GM12801 (cell line): Measurements from ENCODE around the gene CHN1.

Source experiments
- CTCF ChIP-seq: IDR thresholded peaks from one replicate; pipeline ENCODE4 v1.5.1; 2011; ENCODE audit warnings: control low read depth; ENCODE audit not compliant: insufficient read length; ENCODE audit errors: extremely low read depth

CHN1 gene

GRCh38 chr2:174971868-174972781 is 33.1 kb downstream of the CHN1 start:
- no peak for TF ChIP-seq CTCF

GRCh38 chr2:174970092-174970491 is 35.1 kb downstream of the CHN1 start:
- TF ChIP-seq CTCF = no peak

- no peak for TF ChIP-seq CTCF
Observed at GRCh38 chr2:174969091-174969734, 36.0 kb downstream of the CHN1 start.

GRCh38 chr2:174967691-174968260 is 37.4 kb downstream of the CHN1 start:
- no peak for TF ChIP-seq CTCF

GRCh38 chr2:174967086-174967485 is 38.1 kb downstream of the CHN1 start:
- no peak for TF ChIP-seq CTCF

DNA sequence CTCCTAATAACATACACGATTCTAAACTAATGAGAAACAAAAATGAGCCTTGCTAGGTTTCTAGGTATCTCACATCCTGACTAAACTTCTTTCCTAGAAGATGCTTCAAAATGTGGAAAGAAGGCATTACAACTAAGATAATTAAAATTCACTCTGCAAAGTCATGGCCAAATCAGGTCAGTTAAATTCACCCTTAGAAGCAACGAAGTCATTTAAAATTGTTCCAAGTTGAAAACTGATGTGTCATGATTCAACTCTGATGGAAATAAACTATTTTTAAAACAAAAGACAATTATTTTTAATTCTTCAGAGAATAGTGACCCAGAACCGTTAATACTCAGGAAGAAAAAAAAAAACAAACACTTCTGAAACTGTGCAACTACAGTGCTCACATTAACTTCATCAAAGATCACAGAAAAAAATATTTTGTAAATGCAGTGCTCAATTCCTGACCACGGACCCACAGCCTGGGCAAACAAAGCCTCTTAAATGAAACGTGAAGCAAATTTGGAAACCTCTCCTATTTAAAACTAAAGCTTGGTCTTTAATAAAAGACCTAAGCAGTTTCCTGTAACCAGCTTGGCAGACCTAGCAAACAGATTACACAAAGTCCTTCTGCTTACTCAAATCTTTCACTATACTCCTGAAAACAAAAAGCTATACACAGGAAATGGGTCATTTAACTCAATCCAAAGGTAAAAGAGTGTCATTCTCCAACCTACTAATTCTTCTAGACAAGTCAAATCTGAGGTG is 39.0 kb downstream of the CHN1 start:
- TF ChIP-seq CTCF = no peak

GRCh38 chr2:174965551-174965950 is 39.6 kb downstream of the CHN1 start:
- no peak for TF ChIP-seq CTCF
